ENCODE results near the gene NRG4. TPM values are rescaled to one million over a fixed set of nuclear protein-coding genes. Genes with fewer than 3 reads are reported as not detected.

NRG4 gene
- total RNA-seq, 1 experiment from 2014 or later, result not detected

DNA sequence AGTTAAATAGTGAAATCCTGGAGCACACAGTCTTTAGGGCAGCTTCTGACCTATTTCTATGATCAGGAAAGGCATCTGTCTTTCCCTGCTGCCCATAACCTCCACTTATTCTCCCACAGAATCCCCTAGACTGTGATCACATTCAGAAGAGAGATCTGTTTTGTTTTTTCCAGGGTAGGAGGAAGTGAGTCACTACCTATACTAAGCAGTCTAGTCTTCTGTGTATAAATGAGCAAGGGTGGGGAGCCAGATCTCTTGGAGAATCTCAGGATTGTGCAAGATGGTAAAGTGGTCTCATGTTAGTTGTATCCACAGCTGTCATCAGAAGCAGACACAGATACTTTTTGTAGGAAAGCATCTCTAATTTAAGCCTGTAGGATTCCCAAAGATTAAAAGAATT is 120.3 kb downstream of the NRG4 start:
- no peak for DNase-seq (ENCODE audit: low spot score)

More for the DNA sequence above, 120.3 kb downstream of the NRG4 start:
- in situ Hi-C loops (cut with HindIII; ENCODE audit: low sequenced_read_pairs), result no loop called here

Other genes starting within 250 kb of the NRG4 start
- 28.6 and 35.9 TPM in 2 replicates for gene UBE2Q2, start 169.0 kb downstream of the NRG4 start, total RNA-seq (2014; rRNA removed; shearing (Covaris generic))
- gene FBXO22, start 108.5 kb downstream of the NRG4 start, total RNA-seq (2014; rRNA removed; shearing (Covaris generic)), result 84.9 and 111 TPM in 2 replicates
- 0.06 and 1.5 TPM in 2 replicates for gene TMEM266, start 47.6 kb upstream of the NRG4 start, total RNA-seq (2014; rRNA removed; shearing (Covaris generic))

Data from G401 (cell line).